Panc1 (cell line): Measurements from ENCODE around the gene QARS1.

Experiments
- CTCF ChIP-seq: fragments of 450-650 bp; IDR thresholded peaks from 2 replicates; pipeline ENCODE4 v1.5.1; 2017; ENCODE audit warnings: mild to moderate bottlenecking
- POLR2AphosphoS5 ChIP-seq: IDR thresholded peaks from 2 replicates; pipeline ENCODE4 v1.6.1; 2012; ENCODE audit warnings: mild to moderate bottlenecking, low read depth, low read length, moderate library complexity

GRCh38 chr3:49134471-49135265 is 30.1 kb upstream of the QARS1 start:
- TF ChIP-seq CTCF (no peak), POLR2AphosphoS5 (no peak)
